ENCODE data around the gene PRR12. TPM values are rescaled to one million over a fixed set of nuclear protein-coding genes. Genes with fewer than 3 reads are reported as not detected.
A peak's percentile ranks its signal among the peaks of the same experiment; 100 is the strongest.

The PRR12 gene
- total and polyA plus RNA-seq, 9 of the 15 experiments (the other 6 are each of a cell fraction or from before 2014, with no cell fraction given), result 0.01 to 21.1 (median 0.98) TPM

- TF ChIP-seq ZNF217 (CRISPR knock-in tag; IDR thresholded peaks at IDR 0.05) (no peak), U2AF2 (optimal IDR thresholded peaks at IDR 0.05; ENCODE audit: low read depth, low read length) (no peak), ZNF79 (CRISPR knock-in tag; IDR thresholded peaks at IDR 0.05; ENCODE audit: low read depth) (no peak), EHMT2 (IDR thresholded peaks at IDR 0.05) (no peak), CGGBP1 (CRISPR knock-in tag; IDR thresholded peaks at IDR 0.05) (no peak), NCOA6 (IDR thresholded peaks at IDR 0.05) (no peak), SPI1 (IDR thresholded peaks at IDR 0.05; ENCODE audit: borderline replicate concordance, low read depth, low read length) (peak; percentile 21; the same call in 1 of the 2 replicates), TFAP4 (CRISPR knock-in tag; IDR thresholded peaks at IDR 0.05; ENCODE audit: borderline replicate concordance) (peak; percentile 73), DACH1 (IDR thresholded peaks at IDR 0.05; ENCODE audit: partially characterized antibody) (peak; percentile 63), MAFF (IDR thresholded peaks at IDR 0.05; ENCODE audit: low read length) (no peak), SMARCA5 (IDR thresholded peaks at IDR 0.05) (no peak), HIVEP1 (CRISPR knock-in tag; IDR thresholded peaks at IDR 0.05) (no peak), NFE2 (IDR thresholded peaks at IDR 0.05; ENCODE audit: low read depth) (peak; percentile 80), REST (IDR thresholded peaks at IDR 0.05; ENCODE audit: borderline replicate concordance) (no peak), REST (CRISPR knock-in tag; IDR thresholded peaks at IDR 0.05; ENCODE audit: low read depth) (no peak), ZFP36 (IDR thresholded peaks at IDR 0.05; ENCODE audit: low read depth, low read length, partially characterized antibody) (peak; percentile 97), MTA3 (IDR thresholded peaks at IDR 0.05; ENCODE audit: borderline replicate concordance) (no peak), IRF1 (CRISPR knock-in tag; IDR thresholded peaks at IDR 0.05; ENCODE audit: borderline replicate concordance) (no peak), HLTF (IDR thresholded peaks at IDR 0.05) (no peak), ZBTB7A (IDR thresholded peaks at IDR 0.05; ENCODE audit: borderline replicate concordance, control insufficient read depth, low read depth, low read length) (peak; percentile 23; the same call in 1 of the 2 replicates), ZNF224 (CRISPR knock-in tag; IDR thresholded peaks at IDR 0.05) (no peak)
These were observed 30.6 kb upstream of the PRR12 start (continued) for GRCh38 chr19:49560358-49560900.

Data from K562 (cell line).